ENCODE data around the gene FAM180B. TPM values are rescaled to one million over a fixed set of nuclear protein-coding genes. Genes with fewer than 3 reads are reported as not detected.

FAM180B gene
- total RNA-seq, 1 donor from 2014 or later, result not detected

Other genes starting within 250 kb of the FAM180B start
- not detected in 2 replicates for gene MYBPC3, start 234.0 kb upstream of the FAM180B start, total RNA-seq
- gene SPI1, start 208.1 kb upstream of the FAM180B start, total RNA-seq, result not detected in 2 replicates
- 118 and 133 TPM in 2 replicates for gene SLC39A13, start 178.1 kb upstream of the FAM180B start, total RNA-seq
- gene PSMC3, start 160.2 kb upstream of the FAM180B start, total RNA-seq, result 143 and 156 TPM in 2 replicates
- not detected in 2 replicates for gene RAPSN, start 137.5 kb upstream of the FAM180B start, total RNA-seq
- gene CELF1, start 33.5 kb upstream of the FAM180B start, total RNA-seq, result 60.1 and 106 TPM in 2 replicates
- 125 and 126 TPM in 2 replicates for gene PTPMT1, start 21.1 kb upstream of the FAM180B start, total RNA-seq
- 20.9 and 26.7 TPM in 2 replicates for gene KBTBD4, start 7.7 kb upstream of the FAM180B start, total RNA-seq
- 61.5 and 71.2 TPM in 2 replicates for gene NDUFS3, start 7.6 kb upstream of the FAM180B start, total RNA-seq
- gene C1QTNF4, start 7.7 kb downstream of the FAM180B start, total RNA-seq, result 0.29 and 1.3 TPM in 2 replicates
- 63.5 and 81.6 TPM in 2 replicates for gene MTCH2, start 55.9 kb downstream of the FAM180B start, total RNA-seq
- gene AGBL2, start 128.7 kb downstream of the FAM180B start, total RNA-seq, result not detected in 2 replicates
- gene FNBP4, start 180.7 kb downstream of the FAM180B start, total RNA-seq, result 45.0 and 85.2 TPM in 2 replicates